Activated naive CD4-positive, alpha-beta T cell treated with anti-CD3 and anti-CD28 coated beads, Interleukin-2, amount 10 ng/mL, durations not matched to agents 7 days and 5 days (primary cell): ENCODE data around the gene EIF2D.
"Not testable (repeated sequence)": the region's sequence is repeated elsewhere in the genome, so short reads cannot be mapped to it uniquely, and the experiment has no call there.

Experiments
- CTCF ChIA-PET: fragments of 350-600 bp; sonication (Branson Sonifier 250); formaldehyde crosslinking; loops from one replicate; lab custom pipeline; 2021; ENCODE audit warnings: antibody characterized with exemption; lab: Charles Lee
- DNase-seq: peaks from one replicate; pipeline ENCODE4 v3.0.0-alpha.2; 2020
- H3K27ac Mint-ChIP-seq: one replicate; pipeline ENCODE4 v1.8.0; 2021; ENCODE audit warnings: mild to moderate bottlenecking, moderate library complexity, mixed read lengths
- H3K27me3 Mint-ChIP-seq: one replicate; pipeline ENCODE4 v1.8.0; 2021; ENCODE audit warnings: mild to moderate bottlenecking, mixed read lengths
- H3K36me3 Mint-ChIP-seq: one replicate; pipeline ENCODE4 v1.8.0; 2021; ENCODE audit warnings: mixed read lengths
- H3K4me1 Mint-ChIP-seq: one replicate; pipeline ENCODE4 v1.8.0; 2021; ENCODE audit warnings: mixed read lengths
- H3K4me3 Mint-ChIP-seq: one replicate; pipeline ENCODE4 v1.8.0; 2021; ENCODE audit warnings: mild to moderate bottlenecking, moderate library complexity, mixed read lengths
- H3K9me3 Mint-ChIP-seq: one replicate; pipeline ENCODE4 v1.8.0; 2021; ENCODE audit warnings: mixed read lengths

EIF2D gene

DNA sequence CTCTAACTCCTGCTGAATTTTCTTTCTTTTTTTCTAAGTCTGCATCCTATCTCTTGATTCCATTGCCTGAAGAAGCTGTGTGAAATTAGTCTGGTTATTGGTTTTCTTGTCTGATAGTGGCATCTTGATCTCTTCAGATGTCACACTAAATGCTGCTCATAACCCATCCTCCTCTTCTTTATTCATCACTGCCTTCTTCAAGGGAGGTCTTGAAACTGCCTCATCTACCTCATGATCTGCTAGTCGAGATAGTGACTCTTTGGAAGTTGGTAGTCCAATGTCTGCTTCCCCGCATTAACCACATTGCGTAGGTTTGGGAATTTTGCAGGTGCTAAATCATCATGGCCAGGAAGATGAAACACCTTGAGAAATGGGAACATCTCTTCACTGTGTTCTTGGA, 38.7 kb upstream of the EIF2D start:
- Mint-ChIP-seq H3K4me1 (no peaks in the 10 kb centered on the region), H3K27me3 (peaks cover 3% of the 10 kb centered on the region), H3K27ac (no peak overlapping the region), H3K9me3 (no peaks in the 10 kb centered on the region), H3K36me3 (no peaks in the 10 kb centered on the region), H3K4me3 (no peak overlapping the region)
- CTCF ChIA-PET: interaction anchor here (1.0 to 5.6 kb wide), 4 partner anchors 8 to 17 kb away, joined by 3 to 26 read pairs (median 20); partner anchors contain the start of gene DYRK3
- DNase-seq: no peak

GRCh38 chr1:206649261-206649921, 37.1 kb upstream of the EIF2D start:
- no peaks in the 10 kb centered on the region for H3K4me1 Mint-ChIP-seq
- no peak overlapping the region for H3K27ac Mint-ChIP-seq
- no peak overlapping the region for H3K4me3 Mint-ChIP-seq
- H3K36me3 Mint-ChIP-seq: no peaks in the 10 kb centered on the region
- CTCF ChIA-PET: interaction anchor here (0.5 to 5.6 kb wide), 5 partner anchors 9 to 263 kb away, joined by 3 to 26 read pairs (median 16); partner anchors contain the start of gene DYRK3
- no peak for DNase-seq
- H3K27me3 Mint-ChIP-seq: no peaks in the 10 kb centered on the region
- H3K9me3 Mint-ChIP-seq: no peaks in the 10 kb centered on the region

DNA sequence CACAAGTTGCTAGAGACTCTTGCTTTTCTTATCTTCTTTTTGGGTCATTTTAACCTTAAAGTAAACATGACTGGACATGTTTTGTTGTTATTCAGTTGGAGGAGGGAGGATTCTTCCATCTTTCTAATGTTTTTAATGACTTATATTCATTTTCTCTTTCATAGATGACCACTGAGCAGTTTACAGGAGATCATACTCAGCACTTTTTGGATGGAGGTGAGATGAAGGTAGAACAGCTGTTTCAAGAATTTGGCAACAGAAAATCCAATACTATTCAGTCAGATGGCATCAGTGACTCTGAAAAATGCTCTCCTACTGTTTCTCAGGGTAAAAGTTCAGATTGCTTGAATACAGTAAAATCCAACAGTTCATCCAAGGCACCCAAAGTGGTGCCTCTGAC, 35.0 kb upstream of the EIF2D start:
- H3K36me3 Mint-ChIP-seq: no peaks in the 10 kb centered on the region
- CTCF ChIA-PET: interaction anchor here (1.3 to 5.6 kb wide), 4 partner anchors 11 to 17 kb away, joined by 3 to 26 read pairs (median 20); partner anchors contain the start of gene DYRK3
- no peak overlapping the region for H3K27ac Mint-ChIP-seq
- H3K4me1 Mint-ChIP-seq: no peaks in the 10 kb centered on the region
- no peak overlapping the region for H3K4me3 Mint-ChIP-seq
- H3K27me3 Mint-ChIP-seq: no peaks in the 10 kb centered on the region
- DNase-seq: no peak
- H3K9me3 Mint-ChIP-seq: no peaks in the 10 kb centered on the region

- no peak overlapping the region for H3K27ac Mint-ChIP-seq
- H3K9me3 Mint-ChIP-seq: no peaks in the 10 kb centered on the region
- H3K27me3 Mint-ChIP-seq: no peaks in the 10 kb centered on the region
- H3K4me1 Mint-ChIP-seq: no peaks in the 10 kb centered on the region
- H3K4me3 Mint-ChIP-seq: no peak overlapping the region
- CTCF ChIA-PET: interaction anchor here (1.0 to 4.6 kb wide), 4 partner anchors 11 to 17 kb away, joined by 3 to 26 read pairs (median 10); partner anchors contain the start of gene DYRK3
- DNase-seq: no peak
- H3K36me3 Mint-ChIP-seq: no peaks in the 10 kb centered on the region
Measured at GRCh38 chr1:206646504-206646903, 34.2 kb upstream of the EIF2D start.

DNA sequence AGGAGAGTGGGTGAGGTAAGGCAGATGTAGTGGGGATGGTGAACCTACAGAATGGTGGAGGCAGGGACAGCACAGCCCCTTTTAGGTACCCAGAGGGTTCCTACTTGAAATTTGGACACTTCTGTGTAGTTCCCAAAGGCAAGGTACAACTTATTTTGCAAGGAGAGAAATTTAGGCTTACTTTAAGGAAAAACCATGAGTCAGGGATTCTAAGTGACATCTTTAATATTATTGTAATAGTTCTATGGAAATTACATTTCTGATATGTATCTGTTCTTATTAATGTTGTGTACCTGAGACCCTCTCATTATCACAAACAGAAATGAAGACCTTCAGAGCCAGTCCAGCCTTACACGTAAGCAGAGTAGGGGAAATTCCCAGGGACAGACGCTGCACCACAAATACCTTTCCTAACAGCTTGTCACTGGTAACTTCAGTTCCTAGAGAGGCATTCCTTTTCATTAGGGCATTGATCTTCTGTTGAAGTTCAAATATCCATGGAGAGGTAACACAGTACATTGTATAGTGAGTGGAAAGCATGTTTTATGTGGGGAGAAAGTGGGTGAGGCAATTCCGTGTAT, 30.9 kb upstream of the EIF2D start:
- DNase-seq: no peak
- H3K36me3 Mint-ChIP-seq: no peaks in the 10 kb centered on the region
- no peaks in the 10 kb centered on the region for H3K9me3 Mint-ChIP-seq
- no peak overlapping the region for H3K27ac Mint-ChIP-seq
- CTCF ChIA-PET: interaction anchor here (0.9 kb wide), 1 partner anchor 8 kb away, joined by 4 read pairs; the partner anchor contains the start of gene DYRK3
- H3K27me3 Mint-ChIP-seq: peaks cover 4% of the 10 kb centered on the region
- no peak overlapping the region for H3K4me3 Mint-ChIP-seq
- no peaks in the 10 kb centered on the region for H3K4me1 Mint-ChIP-seq

GRCh38 chr1:206642074-206642473, 29.8 kb upstream of the EIF2D start:
- H3K27me3 Mint-ChIP-seq, H3K27ac Mint-ChIP-seq, DNase-seq, H3K4me3 Mint-ChIP-seq, H3K9me3 Mint-ChIP-seq, H3K4me1 Mint-ChIP-seq, CTCF ChIA-PET, H3K36me3 Mint-ChIP-seq: not testable (repeated sequence)

DNA sequence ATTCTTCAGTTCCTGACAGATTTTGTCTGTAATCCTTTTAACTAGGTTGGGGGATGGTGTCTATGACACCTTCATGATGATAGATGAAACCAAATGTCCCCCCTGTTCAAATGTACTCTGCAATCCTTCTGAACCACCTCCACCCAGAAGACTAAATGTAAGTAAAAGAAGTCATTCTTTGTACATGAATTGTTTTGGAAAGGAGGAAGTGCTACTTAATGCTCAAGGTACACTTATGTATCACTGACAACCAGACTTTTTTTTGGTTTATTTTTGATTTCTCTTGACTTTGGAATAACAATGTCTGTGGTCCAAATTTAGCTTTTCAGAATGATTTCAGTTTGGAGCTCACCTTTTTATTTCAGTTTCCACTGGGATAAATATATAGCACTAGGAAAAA, 25.3 kb upstream of the EIF2D start:
- DNase-seq: no peak
- Mint-ChIP-seq H3K27ac (no peak overlapping the region), H3K27me3 (peaks cover 22% of the 10 kb centered on the region), H3K4me1 (peaks cover 26% of the 10 kb centered on the region), H3K9me3 (no peaks in the 10 kb centered on the region), H3K36me3 (no peaks in the 10 kb centered on the region), H3K4me3 (no peak overlapping the region)
- CTCF ChIA-PET: interaction anchor here (0.6 to 8.5 kb wide), 4 partner anchors 13 to 1152 kb away, joined by 3 to 188 read pairs (median 4); no protein-coding TSS in a partner anchor

DNA sequence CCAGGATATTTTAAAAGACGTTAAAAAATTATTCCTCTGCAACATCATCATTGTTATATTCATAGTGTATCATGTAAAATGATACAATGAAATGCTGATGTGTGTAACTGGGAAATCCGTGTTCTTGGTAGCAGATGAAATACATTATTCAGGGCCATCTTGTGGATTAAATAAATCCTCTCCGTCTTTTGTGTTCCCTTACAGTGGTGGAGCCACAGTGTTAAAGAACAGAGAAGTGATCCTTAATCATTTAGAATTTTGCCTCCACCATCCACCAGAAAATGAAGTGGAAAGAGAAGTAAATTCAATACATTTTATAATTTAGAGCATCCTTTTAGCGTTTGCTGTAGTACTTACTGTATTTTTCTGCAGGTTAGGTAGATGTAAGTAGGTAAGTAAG, 24.4 kb upstream of the EIF2D start:
- Mint-ChIP-seq H3K4me3 (no peak overlapping the region), H3K36me3 (no peaks in the 10 kb centered on the region), H3K27ac (no peak overlapping the region)

GRCh38 chr1:206635978-206636345, 23.7 kb upstream of the EIF2D start:
- Mint-ChIP-seq H3K36me3 (no peaks in the 10 kb centered on the region), H3K4me1 (peaks cover 26% of the 10 kb centered on the region), H3K27ac (no peak overlapping the region), H3K4me3 (peak overlapping the region; percentile 77), H3K27me3 (peaks cover 36% of the 10 kb centered on the region), H3K9me3 (no peaks in the 10 kb centered on the region)
- CTCF ChIA-PET: interaction anchor here (1.1 to 8.5 kb wide), 13 partner anchors 8 to 345 kb away, joined by 3 to 188 read pairs (median 8); partner anchors contain the start of gene EIF2D
- DNase-seq: no peak

More for the DNA sequence above, 24.4 kb upstream of the EIF2D start:
- Mint-ChIP-seq H3K27me3 (peaks cover 32% of the 10 kb centered on the region), H3K4me1 (peaks cover 26% of the 10 kb centered on the region), H3K9me3 (no peaks in the 10 kb centered on the region)
- DNase-seq: no peak
- CTCF ChIA-PET: interaction anchor here (0.8 to 8.5 kb wide), 3 partner anchors 14 to 345 kb away, joined by 3 to 188 read pairs (median 23); no protein-coding TSS in a partner anchor

GRCh38 chr1:206635080-206635977, 23.1 kb upstream of the EIF2D start, which contains the start of gene DYRK3:
Gene DYRK3, plus strand, starts transcription at chr1:206635536. Its CDS starts 168 bp downstream, at chr1:206635704.
- Mint-ChIP-seq H3K9me3 (no peaks in the 10 kb centered on the region), H3K27ac (peak within 1 kb of the TSS; percentile 85), H3K4me3 (peak within 1 kb of the TSS; percentile 77), H3K36me3 (no peaks in the 10 kb centered on the region), H3K27me3 (peaks cover 38% of the 10 kb centered on the region), H3K4me1 (peaks cover 26% of the 10 kb centered on the region)
- peak; percentile 96 for DNase-seq
- CTCF ChIA-PET: interaction anchor here (0.8 to 8.5 kb wide), 26 partner anchors 8 to 346 kb away, joined by 3 to 188 read pairs (median 3); partner anchors contain the start of gene EIF2D

DNA sequence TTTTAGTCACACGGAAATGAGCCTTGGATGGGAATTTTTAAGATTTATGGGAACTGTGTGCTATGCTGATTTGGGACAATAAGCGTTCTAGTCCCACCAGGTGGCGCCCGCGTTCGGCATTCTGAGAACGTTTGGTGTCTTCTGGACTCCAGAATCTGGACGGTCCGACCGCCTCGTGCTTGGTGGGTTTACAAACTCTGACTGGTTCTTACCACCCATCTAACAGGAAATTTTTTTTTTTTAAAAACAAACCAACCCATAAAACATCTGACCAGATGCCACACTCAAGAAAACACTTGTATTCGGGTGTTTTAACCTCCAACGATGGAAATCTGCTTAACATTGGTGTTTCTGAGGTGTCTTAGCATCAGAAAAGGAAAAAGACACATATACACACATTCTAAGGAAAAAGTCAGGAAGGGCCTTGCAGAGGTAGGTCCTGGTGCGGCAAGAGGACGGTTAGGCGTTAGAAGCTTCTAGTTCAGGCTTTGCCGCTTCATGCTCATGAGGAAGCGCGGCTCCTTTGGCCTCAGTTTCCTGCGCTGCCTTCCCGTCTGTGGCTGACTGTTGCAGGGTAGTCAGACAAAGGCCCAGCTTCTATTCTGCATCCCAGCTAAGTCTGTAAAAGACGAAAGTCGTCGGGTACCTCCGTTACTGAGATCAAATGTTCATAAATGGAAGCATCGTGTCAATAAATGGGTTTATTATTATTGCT, 22.3 kb upstream of the EIF2D start:
- peak overlapping the region; percentile 85 for H3K27ac Mint-ChIP-seq
- H3K27me3 Mint-ChIP-seq: peaks cover 38% of the 10 kb centered on the region
- no peaks in the 10 kb centered on the region for H3K9me3 Mint-ChIP-seq
- H3K4me1 Mint-ChIP-seq: peaks cover 26% of the 10 kb centered on the region
- peak overlapping the region; percentile 77 for H3K4me3 Mint-ChIP-seq
- H3K36me3 Mint-ChIP-seq: no peaks in the 10 kb centered on the region
- CTCF ChIA-PET: interaction anchor here (0.7 to 8.5 kb wide), 25 partner anchors 9 to 347 kb away, joined by 3 to 188 read pairs (median 4); partner anchors contain the start of gene EIF2D
- peak; percentile 85 for DNase-seq

GRCh38 chr1:206633708-206634121, 21.4 kb upstream of the EIF2D start:
- H3K4me1 Mint-ChIP-seq: peaks cover 26% of the 10 kb centered on the region
- no peaks in the 10 kb centered on the region for H3K36me3 Mint-ChIP-seq
- peaks cover 42% of the 10 kb centered on the region for H3K27me3 Mint-ChIP-seq
- no peak for DNase-seq
- no peak overlapping the region for H3K4me3 Mint-ChIP-seq
- CTCF ChIA-PET: interaction anchor here (0.7 to 8.5 kb wide), 12 partner anchors 13 to 348 kb away, joined by 3 to 188 read pairs (median 8); partner anchors contain the start of gene EIF2D
- H3K9me3 Mint-ChIP-seq: no peaks in the 10 kb centered on the region
- H3K27ac Mint-ChIP-seq: no peak overlapping the region

DNA sequence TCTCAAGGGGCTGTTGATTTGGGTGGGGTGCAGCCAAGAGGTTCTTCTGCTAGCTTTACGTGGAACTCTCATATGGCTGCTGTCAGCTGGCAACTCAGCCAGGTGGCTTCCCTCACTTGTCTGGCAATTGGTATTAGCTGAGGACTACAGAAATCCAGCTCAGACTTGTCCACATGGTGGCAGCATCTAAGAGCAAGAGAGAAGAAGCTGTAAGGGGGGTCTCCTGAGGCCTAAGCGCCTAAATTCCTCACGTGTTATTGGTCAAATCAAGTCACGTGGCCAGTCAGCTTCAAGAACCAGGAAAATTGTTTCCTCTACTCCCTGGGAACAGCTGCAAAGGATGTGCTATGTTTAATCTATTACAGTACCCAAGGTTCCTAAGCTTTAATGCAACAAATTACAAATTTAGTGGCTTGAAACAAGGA, 18.8 kb upstream of the EIF2D start:
- H3K27ac Mint-ChIP-seq: no peak overlapping the region
- CTCF ChIA-PET: interaction anchor here (0.6 to 4.7 kb wide), 26 partner anchors 9 to 373 kb away, joined by 3 to 82 read pairs (median 4); partner anchors contain the start of gene EIF2D
- peak; percentile 43 for DNase-seq

More for the DNA sequence above, 18.8 kb upstream of the EIF2D start:
- Mint-ChIP-seq H3K4me3 (no peak overlapping the region), H3K36me3 (no peaks in the 10 kb centered on the region), H3K4me1 (peaks cover 17% of the 10 kb centered on the region), H3K9me3 (peaks cover 3% of the 10 kb centered on the region), H3K27me3 (peaks cover 52% of the 10 kb centered on the region)
